GM12801 (cell line): ENCODE data around the gene SLC25A13.

Experiments used
- TF ChIP-seq, protein P1 (sequence below): IDR thresholded peaks from one replicate; pipeline ENCODE4 v1.5.1; 2011; ENCODE audit warnings: control low read depth; ENCODE audit not compliant: insufficient read length; ENCODE audit errors: extremely low read depth

SLC25A13 gene

DNA sequence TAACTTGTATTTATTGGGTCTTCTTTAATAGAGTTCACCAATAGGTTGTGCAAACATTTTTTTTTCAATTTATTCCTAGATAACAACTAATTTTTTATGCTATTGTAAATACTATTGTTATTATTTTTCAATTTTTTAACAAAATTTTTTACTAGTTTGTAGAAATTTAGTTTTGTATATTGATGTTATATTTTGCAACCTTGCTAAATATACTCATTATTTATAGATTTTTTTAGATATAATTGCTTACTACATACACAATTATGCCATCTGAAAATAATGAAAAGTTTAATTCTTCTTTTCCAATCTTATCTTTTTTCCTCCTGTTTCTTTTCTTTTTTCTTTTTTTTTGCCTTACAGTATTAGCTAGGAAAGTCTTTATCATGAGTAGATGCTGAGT is 216.9 kb downstream of the SLC25A13 start:
- TF ChIP-seq, protein P1, sequence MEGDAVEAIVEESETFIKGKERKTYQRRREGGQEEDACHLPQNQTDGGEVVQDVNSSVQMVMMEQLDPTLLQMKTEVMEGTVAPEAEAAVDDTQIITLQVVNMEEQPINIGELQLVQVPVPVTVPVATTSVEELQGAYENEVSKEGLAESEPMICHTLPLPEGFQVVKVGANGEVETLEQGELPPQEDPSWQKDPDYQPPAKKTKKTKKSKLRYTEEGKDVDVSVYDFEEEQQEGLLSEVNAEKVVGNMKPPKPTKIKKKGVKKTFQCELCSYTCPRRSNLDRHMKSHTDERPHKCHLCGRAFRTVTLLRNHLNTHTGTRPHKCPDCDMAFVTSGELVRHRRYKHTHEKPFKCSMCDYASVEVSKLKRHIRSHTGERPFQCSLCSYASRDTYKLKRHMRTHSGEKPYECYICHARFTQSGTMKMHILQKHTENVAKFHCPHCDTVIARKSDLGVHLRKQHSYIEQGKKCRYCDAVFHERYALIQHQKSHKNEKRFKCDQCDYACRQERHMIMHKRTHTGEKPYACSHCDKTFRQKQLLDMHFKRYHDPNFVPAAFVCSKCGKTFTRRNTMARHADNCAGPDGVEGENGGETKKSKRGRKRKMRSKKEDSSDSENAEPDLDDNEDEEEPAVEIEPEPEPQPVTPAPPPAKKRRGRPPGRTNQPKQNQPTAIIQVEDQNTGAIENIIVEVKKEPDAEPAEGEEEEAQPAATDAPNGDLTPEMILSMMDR = no peak

DNA sequence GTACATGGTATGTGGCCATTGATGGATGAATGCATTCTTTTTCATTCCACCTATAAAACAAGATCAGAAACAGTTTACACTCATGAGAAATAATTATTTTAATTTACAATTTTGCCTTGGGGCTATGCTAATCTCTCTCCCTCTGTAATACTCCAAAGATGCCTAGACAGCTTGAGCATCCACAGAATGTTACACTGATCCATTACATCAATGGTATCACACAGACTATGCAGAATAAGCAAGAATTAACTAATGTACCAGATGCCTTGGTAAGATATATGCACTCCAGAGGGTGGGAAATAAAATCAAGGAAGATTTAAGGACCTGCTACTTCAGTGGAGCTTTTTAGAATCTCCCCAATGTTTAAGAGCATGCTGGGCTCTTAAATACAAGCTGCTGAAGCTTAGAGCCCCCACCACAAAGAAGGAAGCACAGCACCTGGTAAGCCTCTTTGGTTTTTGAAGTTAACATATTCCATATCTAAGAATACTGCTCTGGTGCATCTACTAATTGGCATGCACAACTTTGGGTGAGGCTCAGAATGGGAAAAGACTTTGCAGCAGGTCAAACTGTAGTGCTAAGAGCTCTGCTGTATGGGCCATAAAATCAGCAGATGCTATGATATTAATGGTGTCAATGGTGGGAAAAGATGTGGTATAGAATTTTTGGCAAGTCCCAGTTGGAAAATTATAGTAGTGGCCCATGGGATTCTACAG is 219.6 kb downstream of the SLC25A13 start:
- TF ChIP-seq, protein P1 = no peak

DNA sequence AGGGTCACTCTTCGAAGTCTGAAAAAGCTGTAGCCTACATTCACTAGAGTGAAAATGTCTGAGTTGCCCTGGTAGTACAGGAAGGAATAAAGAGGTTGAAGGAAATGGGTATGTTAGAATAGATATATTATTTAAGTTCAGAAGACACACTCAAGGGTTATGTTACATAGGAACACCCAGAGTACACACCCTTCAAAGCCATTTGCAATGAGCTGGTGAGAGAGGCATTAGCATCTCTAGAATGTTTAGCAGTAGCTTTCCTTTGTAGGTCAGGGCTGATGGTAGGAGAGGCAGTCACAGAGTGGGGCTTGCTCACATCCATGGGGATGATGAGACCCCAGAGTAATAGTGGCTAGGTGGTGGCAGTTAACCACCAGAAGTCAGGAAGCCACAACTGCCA is 221.2 kb downstream of the SLC25A13 start:
- TF ChIP-seq, protein P1 = no peak

DNA sequence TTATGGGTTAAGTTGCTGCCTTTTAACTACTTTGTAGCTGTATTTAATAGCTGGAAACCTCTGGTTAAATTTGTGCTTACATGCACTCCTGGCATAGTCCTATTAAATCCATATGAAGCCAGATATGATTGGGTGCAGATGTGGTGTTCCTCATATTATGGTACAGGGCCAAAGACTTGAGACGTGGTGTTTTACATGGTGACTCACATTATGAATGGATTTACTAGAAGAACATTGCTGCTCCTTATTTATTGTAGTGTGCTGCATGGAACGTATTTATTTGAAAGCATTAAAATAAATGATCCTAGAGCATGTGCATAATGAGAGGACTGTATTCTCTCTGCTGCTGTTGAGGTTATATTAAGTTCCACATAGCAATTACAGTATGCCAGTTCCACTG is 224.1 kb downstream of the SLC25A13 start:
- TF ChIP-seq, protein P1 = no peak

DNA sequence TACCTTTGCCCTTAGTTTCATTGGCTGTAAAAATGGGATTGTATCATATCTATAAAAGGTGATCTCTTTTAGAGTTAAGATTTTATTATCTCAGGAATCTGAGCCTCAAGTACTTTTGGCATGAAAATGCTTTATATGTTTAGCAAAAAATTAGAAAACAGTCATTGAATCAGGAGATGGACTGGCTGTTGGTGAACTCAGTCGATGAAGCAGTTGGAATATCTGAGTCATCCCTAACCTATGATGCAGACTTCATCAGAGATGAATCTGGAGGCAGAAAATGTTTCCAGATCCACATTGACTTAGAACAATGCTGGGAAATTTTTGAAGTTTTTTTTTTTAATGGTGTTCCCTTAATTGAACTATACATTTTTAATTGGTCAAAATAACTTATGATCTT is 228.5 kb downstream of the SLC25A13 start:
- TF ChIP-seq, protein P1 = no peak

DNA sequence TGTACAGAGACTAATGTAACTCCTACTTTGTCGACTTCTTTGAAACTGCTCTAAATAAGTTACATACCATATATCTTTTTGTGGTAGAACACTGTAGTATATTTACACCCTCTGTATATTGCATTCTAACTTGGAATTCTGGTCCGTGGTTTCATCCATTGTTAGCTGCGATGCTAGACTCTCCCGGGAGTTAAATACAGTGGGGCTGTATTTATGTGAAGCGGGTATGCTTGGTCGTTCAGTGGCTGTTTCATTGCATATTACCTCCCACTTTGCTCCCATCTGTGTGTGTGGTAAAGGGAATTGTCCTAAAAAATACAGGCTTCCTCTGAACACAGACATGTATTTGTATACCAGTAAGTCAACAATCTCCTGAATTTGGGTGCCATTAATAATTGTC is 231.1 kb downstream of the SLC25A13 start:
- TF ChIP-seq, protein P1 = no peak

DNA sequence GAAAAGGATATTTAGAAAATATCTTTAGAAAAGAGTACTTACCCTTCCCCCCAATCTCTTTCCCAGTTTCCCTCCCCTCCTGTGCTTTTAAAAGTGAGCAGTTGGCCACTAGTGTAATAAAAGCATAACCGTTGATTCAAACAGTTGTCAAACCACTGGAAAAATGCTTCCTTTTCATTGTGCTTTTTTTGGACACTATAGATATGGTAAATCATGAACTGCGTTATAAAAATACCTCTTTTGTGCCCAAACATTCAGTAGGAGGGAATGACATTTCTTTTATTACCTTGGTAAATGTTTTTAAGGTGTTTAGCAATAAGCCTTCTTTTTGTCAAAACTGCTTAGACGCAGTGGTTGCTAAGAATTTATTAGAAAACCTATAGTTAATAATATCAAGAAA is 232.4 kb downstream of the SLC25A13 start:
- TF ChIP-seq, protein P1 = no peak
